Small intestine (tissue), 7 donors: ENCODE measurements around the gene RRM1. TPM values are rescaled to one million over a fixed set of nuclear protein-coding genes. Genes with fewer than 3 reads are reported as not detected.
A peak's percentile ranks its signal among the peaks of the same experiment; 100 is the strongest.

Experiments used
- DNase-seq, 2 donors: peaks; one replicate each; pipeline versions ENCODE4 v3.0.0 to v3.0.0-alpha.2; 2013
- FAIRE-seq: peaks from 2 replicates; lab custom pipeline; 2012; peaks lifted over from hg19 to GRCh38; lab: Jason Lieb, UNC
- H3K27ac ChIP-seq, 3 donors: one replicate each; pipeline ENCODE4 v1.5.1; 2013; ENCODE audit warnings: low read length in 2 of 3, mild to moderate bottlenecking in 2 of 3, control low read depth in 1 of 3, inconsistent platforms in 1 of 3, low read depth in 1 of 3, moderate library complexity in 1 of 3
- H3K27me3 ChIP-seq, 3 donors: one replicate each; pipeline ENCODE4 v1.6.1; 2013; ENCODE audit warnings: low read length in 3 of 3, inconsistent platforms in 1 of 3; ENCODE audit not compliant: control insufficient read depth in 3 of 3, insufficient read depth in 3 of 3
- H3K36me3 ChIP-seq, 3 donors: one replicate each; pipeline ENCODE4 v1.6.1; 2013; ENCODE audit warnings: low read length in 3 of 3, inconsistent platforms in 1 of 3, low read depth in 1 of 3, mild to moderate bottlenecking in 1 of 3, moderate library complexity in 1 of 3; ENCODE audit not compliant: control insufficient read depth in 3 of 3, insufficient read depth in 2 of 3
- H3K4me1 ChIP-seq, 3 donors: one replicate each; pipeline ENCODE4 v1.6.1; 2013; ENCODE audit warnings: low read length in 2 of 3, inconsistent platforms in 1 of 3, low read depth in 1 of 3, mild to moderate bottlenecking in 1 of 3, moderate library complexity in 1 of 3; ENCODE audit not compliant: control insufficient read depth in 3 of 3, insufficient read depth in 2 of 3
- H3K4me3 ChIP-seq, 3 donors: one replicate each; pipeline ENCODE4 v1.5.1; 2013; ENCODE audit warnings: low read length in 3 of 3, control low read depth in 1 of 3, inconsistent platforms in 1 of 3, low read depth in 1 of 3, mild to moderate bottlenecking in 1 of 3, moderate library complexity in 1 of 3
- H3K9me3 ChIP-seq, 2 donors: one replicate each; pipeline ENCODE4 v1.6.1; 2013; ENCODE audit warnings: low read depth in 1 of 2, low read length in 1 of 2; ENCODE audit not compliant: control insufficient read depth in 2 of 2, insufficient read depth in 1 of 2
- WGBS, 3 donors: extraction: QIAGEN DNeasy Blood & Tissue Kit; methylation state at CpG; one replicate each; pipeline ENCODE4 v1.1.7; 2013; 5-methylcytosine and 5-hydroxymethylcytosine counted together
- polyA plus RNA-seq, 4 donors: library from polyadenylated mRNA; stranded (reverse) in 3 of 4; unstranded in 1 of 4; fragments of 200-250 nt in 3 of 4; fragments of 120-200 nt in 1 of 4; gene quantifications; one replicate each; pipeline versions ENCODE4 v1.2.1 to v1.2.3, GENCODE V29; 2013
- donor health status: healthy with polysubstance abuse.
- donor health status: control.
- donor health status: control.
- donor health status: Bipolar disorder and iron deficiency.
- donor health status: healthy.

RRM1 gene
- polyA plus RNA-seq, 4 donors: 10.3 to 51.8 (median 25.3) TPM

GRCh38 chr11:4059424-4059823, 35.2 kb upstream of the RRM1 start:
- H3K27me3 ChIP-seq: no peaks in the 10 kb centered on the region
- peaks cover 7 to 10% (median 9%) of the 10 kb centered on the region in 3 donors for H3K36me3 ChIP-seq
- H3K4me1 ChIP-seq: no peaks in the 10 kb centered on the region
- DNase-seq (no peak), FAIRE-seq (no peak)
- no peak overlapping the region for H3K4me3 ChIP-seq
- WGBS, 3 donors: 95 to 96% (median 96%) methylated on average over 1 of the region's 1 CpG
- H3K9me3 ChIP-seq: no peaks in the 10 kb centered on the region
- H3K27ac ChIP-seq: no peak overlapping the region

- 28 to 57% (median 46%) methylated on average over 4 of the region's 4 CpGs for WGBS, 3 donors
- peak overlapping the region in 1 of 3 donors; percentile 0 for H3K27ac ChIP-seq
- peaks cover 7 to 10% (median 9%) of the 10 kb centered on the region in 3 donors for H3K36me3 ChIP-seq
- no peaks in the 10 kb centered on the region for H3K27me3 ChIP-seq
- FAIRE-seq (no peak), DNase-seq (peak; percentile 48 to 51)
- no peaks in the 10 kb centered on the region for H3K4me1 ChIP-seq
- no peaks in the 10 kb centered on the region for H3K9me3 ChIP-seq
- no peak overlapping the region for H3K4me3 ChIP-seq
These were observed 34.2 kb upstream of the RRM1 start for GRCh38 chr11:4060182-4060923.

GRCh38 chr11:4061700-4062099, 32.9 kb upstream of the RRM1 start:
- H3K4me3 ChIP-seq: no peak overlapping the region
- H3K27me3 ChIP-seq: no peaks in the 10 kb centered on the region
- no peaks in the 10 kb centered on the region for H3K9me3 ChIP-seq
- no peaks in the 10 kb centered on the region for H3K4me1 ChIP-seq
- H3K36me3 ChIP-seq: peaks cover 4 to 5% (median 5%) of the 10 kb centered on the region in 3 donors
- no peak for FAIRE-seq
- no peak overlapping the region for H3K27ac ChIP-seq
- no peak for DNase-seq
- 83 to 100% (median 97%) methylated on average over 1 of the region's 1 CpG for WGBS, 3 donors

GRCh38 chr11:4063348-4063747, 31.3 kb upstream of the RRM1 start:
- Histone ChIP-seq H3K4me3 (no peak overlapping the region), H3K4me1 (no peaks in the 10 kb centered on the region), H3K27me3 (no peaks in the 10 kb centered on the region), H3K9me3 (no peaks in the 10 kb centered on the region), H3K27ac (no peak overlapping the region), H3K36me3 (peaks cover 4 to 6% (median 5%) of the 10 kb centered on the region in 3 donors)
- no peak for FAIRE-seq
- DNase-seq: peak in 1 of 2 donors; percentile 23
- WGBS, 3 donors: 34 to 64% (median 47%) methylated on average over 3 of the region's 3 CpGs

DNA sequence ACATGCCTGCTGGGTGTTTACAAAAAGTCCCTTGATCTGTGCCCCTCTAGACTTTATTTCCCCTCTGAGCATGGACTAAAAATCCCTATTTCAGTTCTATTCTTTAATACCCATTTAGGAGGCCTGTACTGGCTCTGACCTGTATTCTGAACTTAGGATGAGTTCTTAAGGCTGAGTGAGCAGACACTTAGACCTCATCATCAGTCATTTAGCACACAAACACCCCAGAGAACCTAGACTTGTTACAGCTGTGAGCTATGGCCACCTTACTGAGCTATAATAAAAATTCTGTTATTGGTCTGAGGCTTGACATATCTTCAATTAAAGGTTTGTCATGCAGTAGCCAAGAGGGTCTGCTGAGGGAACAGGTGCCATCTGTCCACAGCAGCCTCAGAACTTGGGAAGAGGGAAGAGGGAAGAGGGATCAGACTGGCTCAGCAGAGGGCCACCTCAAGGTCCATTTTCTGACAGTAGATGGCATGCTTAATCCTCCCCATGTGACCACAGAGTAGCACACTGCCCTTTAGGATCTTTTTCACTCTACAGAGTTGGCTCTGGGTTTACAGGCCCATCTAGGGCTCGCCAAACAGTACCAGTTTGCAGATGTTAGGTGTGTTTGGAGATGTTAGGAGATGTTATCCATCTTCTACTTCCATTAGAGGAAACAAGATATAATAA, 30.2 kb upstream of the RRM1 start:
- Histone ChIP-seq H3K4me1 (no peaks in the 10 kb centered on the region), H3K36me3 (peaks cover 4 to 5% (median 4%) of the 10 kb centered on the region in 3 donors), H3K27ac (no peak overlapping the region), H3K4me3 (no peak overlapping the region), H3K27me3 (no peaks in the 10 kb centered on the region), H3K9me3 (no peaks in the 10 kb centered on the region)
- DNase-seq (no peak), FAIRE-seq (no peak)
- WGBS, 3 donors: 96 to 100% (median 96%) methylated on average over 1 of the region's 1 CpG

DNA sequence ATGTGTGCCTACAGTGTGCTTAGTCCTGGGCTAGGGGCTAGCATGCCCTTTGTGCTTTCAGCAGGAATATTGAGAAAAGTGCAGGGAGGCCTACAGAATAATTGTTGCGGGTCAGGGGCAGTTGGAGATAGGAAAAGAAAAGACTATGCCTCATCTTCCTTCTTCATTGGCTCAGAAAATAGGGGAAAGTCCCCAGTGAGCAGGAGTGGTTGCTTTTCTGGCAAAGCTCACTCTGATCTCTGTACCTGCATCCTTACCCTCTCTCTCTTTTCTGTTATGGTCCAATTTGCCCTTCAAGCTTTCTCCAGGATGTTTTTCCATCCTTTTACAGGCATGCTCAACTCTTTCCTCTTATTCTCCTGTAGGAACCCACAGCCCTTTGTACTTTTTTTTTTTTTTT, 29.5 kb upstream of the RRM1 start:
- no peak overlapping the region for H3K27ac ChIP-seq
- no peak for FAIRE-seq
- no peaks in the 10 kb centered on the region for H3K4me1 ChIP-seq

DNA sequence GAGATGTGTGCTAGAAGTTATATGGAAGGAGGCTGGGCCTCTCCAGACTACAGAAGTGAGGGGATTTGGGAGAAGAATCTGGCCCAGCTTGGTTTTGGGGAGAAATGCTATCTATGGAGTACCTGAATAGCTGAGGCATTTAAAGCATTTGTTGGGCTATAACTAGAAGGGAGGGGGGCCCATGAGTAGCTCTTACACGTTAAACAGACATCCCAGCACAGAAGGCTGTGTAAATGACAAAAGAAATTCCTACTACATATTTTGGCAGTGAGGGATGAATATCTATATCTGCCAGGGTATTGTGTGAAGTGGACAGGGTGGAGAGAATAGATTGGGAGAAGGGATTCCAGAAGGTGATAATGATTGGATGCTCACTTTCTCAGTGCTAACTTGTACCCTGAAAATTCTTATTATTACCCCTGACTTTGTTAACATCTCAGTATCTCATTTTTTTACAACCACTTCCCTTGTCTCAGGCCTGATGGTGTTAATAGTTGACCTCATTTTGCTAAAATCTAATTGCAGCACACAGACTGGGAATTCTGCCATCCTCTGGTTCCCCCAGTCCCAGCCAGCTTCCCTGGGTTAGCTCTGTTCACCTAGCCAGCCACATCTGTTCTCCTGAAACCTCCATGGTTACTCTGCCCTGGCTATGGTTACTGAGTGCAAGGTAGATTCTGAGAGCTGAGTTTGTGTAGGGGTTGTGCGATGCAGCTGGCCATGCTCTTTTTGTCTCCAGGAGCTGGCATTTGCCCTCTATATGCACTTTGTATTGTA, 28.8 kb upstream of the RRM1 start:
- DNase-seq: no peak
- H3K4me1 ChIP-seq: no peaks in the 10 kb centered on the region
- no peaks in the 10 kb centered on the region for H3K27me3 ChIP-seq
- no peak overlapping the region for H3K27ac ChIP-seq
- no peak overlapping the region for H3K4me3 ChIP-seq
- 81 to 97% (median 91%) methylated on average over 2 of the region's 2 CpGs for WGBS, 3 donors
- FAIRE-seq: no peak
- H3K36me3 ChIP-seq: peaks cover 1 to 9% (median 5%) of the 10 kb centered on the region in 3 donors
- H3K9me3 ChIP-seq: no peaks in the 10 kb centered on the region

More for the DNA sequence above, 29.5 kb upstream of the RRM1 start:
- no peaks in the 10 kb centered on the region for H3K27me3 ChIP-seq
- peaks cover 2 to 8% (median 5%) of the 10 kb centered on the region in 3 donors for H3K36me3 ChIP-seq
- no peak for DNase-seq
- WGBS, 3 donors: 61 to 73% (median 63%) methylated on average over 1 of the region's 1 CpG
- no peak overlapping the region for H3K4me3 ChIP-seq
- no peaks in the 10 kb centered on the region for H3K9me3 ChIP-seq

DNA sequence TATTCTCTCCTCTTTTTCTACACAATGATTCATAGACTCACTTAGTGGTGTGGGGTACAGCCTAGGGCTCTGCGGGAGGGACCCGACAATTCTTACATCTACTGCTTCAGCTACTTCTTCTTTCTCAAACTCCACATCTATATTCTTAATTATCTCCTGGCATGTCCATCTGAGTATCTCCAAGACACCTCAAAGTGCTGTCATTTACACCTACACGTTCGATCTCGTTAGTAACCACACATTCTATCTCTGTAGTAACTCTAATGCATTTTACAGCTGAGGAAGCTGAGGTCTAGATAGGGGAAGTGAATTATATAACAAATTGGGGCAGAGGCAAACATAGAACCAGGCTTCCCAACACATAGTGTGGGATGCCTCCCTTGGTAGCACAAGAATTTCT, 27.7 kb upstream of the RRM1 start:
- WGBS, 3 donors: 66 to 77% (median 69%) methylated on average over 5 of the region's 5 CpGs
- H3K27ac ChIP-seq: no peak overlapping the region

More for the DNA sequence above, 27.7 kb upstream of the RRM1 start:
- H3K36me3 ChIP-seq: peaks cover 2 to 9% (median 3%) of the 10 kb centered on the region in 3 donors
- H3K4me1 ChIP-seq: no peaks in the 10 kb centered on the region
- DNase-seq: no peak
- no peak for FAIRE-seq
- no peaks in the 10 kb centered on the region for H3K9me3 ChIP-seq
- no peak overlapping the region for H3K4me3 ChIP-seq
- H3K27me3 ChIP-seq: no peaks in the 10 kb centered on the region
